ENCODE measurements around the gene TRIM69.
"Not testable (repeated sequence)": the region's sequence is repeated elsewhere in the genome, so short reads cannot be mapped to it uniquely, and the experiment has no call there.

TRIM69 gene

DNA sequence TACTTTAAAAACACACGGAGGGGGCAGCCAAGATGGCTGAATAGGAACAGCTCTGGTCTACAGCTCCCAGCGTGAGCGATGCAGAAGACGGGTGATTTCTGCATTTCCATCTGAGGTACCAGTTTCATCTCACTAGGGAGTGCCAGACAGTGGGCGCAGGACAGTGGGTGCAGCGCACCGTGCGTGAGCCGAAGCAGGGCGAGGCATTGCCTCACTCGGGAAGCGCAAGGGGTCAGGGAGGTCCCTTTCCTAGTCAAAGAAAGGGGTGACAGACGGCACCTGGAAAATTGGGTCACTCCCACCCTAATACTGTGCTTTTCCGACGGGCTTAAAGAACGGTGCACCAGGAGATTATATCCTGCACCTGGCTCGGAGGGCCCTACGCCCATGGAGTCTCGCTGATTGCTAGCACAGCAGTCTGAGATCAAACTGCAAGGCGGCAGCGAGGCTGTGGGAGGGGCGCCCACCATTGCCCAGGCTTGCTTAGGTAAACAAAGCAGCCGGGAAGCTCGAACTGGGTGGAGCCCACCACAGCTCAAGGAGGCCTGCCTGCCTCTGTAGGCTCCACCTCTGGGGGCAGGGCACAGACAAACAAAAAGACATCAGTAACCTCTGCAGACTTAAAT is 3.0 kb downstream of the TRIM69 start:
- DNase-seq = not testable (repeated sequence)

DNA sequence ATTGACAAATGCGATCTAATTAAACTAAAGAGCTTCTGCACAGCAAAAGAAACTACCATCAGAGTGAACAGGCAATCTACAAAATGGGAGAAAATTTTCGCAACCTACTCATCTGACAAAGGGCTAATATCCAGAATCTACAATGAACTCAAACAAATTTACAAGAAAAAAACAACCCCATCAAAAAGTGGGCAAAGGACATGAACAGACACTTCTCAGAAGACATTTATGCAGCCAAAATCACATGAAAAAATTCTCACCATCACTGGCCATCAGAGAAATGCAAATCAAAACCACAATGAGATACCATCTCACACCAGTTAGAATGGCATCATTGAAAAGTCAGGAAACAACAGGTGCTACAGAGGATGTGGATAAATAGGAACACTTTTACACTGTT is 7.1 kb downstream of the TRIM69 start:
- not testable (repeated sequence) for DNase-seq

DNA sequence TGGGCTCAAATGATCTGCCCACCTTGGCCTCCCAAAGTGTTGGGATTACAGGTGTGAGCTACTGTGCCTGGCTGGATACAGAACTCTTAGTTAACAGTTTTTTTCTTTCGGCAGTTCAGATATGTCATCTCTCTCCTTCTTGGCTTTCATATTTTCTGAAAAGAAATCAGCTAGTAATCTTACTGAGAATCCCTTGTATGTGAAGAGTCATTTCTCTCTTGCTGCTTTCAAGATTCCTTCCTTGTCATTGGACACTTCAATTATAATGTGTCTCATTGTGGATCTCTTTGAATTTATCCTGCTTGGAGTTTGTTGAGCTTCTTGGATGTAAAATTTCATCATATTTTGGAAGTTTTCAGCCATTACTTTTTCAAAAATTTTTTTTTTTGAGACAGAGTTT is 17.0 kb downstream of the TRIM69 start:
- no peak for DNase-seq

DNA sequence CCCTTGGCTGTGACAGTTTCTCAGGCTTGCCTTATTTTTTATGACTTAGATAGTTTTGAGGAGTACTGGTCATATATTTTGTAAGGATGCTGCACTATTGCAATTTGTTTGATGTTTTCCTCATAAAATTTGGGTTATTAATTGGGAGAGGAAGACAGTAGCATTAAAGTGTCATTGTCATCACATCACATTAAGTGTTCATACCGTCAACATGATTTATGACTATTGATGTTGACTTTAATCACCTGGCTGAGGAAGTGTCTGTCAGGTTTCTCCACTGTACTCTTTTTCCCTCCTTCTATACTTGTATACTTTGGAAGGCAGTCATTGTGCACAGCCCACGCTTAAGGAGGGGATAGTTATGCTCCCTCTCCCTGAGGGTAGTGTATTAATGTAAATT is 26.9 kb downstream of the TRIM69 start:
- no peak for DNase-seq

DNA sequence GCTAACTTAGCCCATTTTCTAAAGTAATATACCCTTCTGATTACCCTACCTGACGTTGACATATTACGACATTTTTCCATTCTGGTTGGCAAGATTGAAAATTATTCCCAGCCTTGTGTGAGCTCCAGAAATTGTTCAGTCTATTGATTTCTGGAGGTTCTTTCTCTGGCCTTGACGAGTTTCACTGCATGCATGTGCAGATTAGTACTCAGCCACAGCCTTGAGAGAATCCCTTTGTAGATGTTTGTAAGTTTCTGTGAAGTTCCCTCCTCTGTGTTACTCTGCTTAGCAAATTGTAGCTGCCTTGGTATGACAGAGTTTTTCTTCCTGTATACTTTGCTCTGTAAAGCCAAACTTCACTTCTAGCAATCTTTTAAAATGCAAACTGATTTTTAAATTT is 27.5 kb downstream of the TRIM69 start:
- DNase-seq = no peak

DNA sequence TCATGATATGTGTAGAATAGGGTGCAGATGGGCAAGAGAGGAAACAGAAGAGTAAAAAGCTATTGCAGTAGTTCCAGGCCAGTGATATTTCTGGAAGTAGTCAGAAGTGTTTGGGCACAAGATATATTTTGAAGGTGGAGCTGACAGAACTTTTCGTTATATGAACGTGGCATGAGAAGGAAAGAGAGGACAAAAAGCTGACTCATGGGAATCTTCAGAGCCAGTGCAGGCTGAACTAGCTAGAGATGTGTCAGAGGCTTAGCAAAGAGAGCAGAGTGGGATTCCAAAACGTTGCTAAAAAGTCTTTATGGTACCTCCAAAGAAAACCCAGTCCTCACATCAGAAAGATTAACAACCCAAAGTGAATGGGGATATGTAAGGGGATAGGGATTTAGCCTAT is 28.7 kb downstream of the TRIM69 start:
- no peak for DNase-seq

DNA sequence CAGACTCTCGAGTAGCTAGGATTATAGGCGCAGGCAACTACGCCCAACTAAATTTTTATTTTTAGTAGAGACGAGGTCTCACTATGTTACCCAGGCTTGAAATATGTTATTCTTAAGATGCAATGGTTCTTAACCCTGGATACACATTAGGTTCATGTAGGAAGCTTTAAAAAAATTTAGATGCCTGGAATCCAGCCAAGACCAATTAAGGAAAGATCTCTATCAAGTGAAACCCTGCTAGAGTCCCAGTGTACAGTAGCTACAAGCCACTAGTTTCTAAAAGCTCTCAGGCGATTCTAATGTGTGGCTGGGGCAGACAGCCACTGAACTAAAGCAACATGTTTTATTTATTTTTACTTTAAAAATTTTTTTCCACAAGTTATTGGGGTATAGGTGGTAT is 33.2 kb downstream of the TRIM69 start:
- no peak for DNase-seq

DNA sequence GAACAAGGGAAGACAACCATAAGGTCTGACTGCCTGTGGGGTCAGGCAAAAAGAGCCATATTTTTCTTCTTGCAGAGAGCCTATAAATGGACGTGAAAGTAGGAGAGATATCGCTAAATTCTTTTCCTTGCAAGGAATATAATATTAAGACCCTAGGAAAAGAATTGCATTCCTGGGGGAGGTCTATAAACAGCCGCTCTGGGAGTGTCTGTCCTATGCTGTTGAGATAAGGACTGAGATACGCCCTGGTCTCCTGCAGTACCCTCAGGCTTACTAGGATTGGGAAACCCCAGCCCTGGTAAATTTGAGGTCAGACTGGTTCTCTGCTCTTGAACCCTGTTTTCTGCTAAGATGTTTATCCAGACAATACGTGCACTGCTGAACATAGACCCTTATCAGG is 34.4 kb downstream of the TRIM69 start:
- DNase-seq = not testable (repeated sequence)

DNA sequence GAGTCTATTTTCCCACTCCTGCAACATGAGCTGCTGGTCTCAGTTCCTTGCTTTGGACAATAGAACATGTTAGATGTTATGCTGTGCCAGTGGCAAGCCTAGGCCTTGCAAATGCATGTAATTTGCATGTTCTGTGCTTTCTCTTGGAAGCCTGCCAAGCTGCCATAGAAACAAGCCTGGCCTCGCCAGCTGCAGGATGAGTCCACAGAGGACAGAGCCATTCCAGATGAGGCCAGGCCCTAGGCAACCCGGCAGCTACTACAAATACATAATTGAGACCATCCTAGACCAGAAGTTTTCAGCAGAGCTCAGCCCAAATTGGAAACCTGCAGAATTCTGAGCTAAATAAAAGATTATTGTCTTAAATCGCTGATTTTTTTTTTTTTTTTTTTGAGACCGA is 39.6 kb downstream of the TRIM69 start:
- DNase-seq = peak in 9 of 14 donors; percentile 5 to 59 (median 37)

DNA sequence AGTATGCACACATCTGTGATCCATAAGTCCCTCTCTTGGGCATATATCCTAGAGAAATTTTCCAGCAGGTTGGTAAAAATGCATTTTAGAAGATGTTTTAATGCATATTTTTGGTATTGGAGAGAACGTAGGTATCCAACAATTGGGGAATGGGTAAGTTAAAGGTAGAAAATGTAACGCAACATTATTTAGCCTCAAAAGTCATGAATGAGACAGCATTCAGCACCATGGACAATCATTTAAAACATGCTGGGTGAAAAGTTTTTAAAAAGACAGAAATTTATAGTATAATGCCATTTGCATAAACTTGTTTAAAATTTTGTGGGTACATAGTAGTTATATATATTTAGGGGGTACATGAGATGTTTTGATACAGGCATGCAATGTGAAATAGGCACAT is 43.4 kb downstream of the TRIM69 start:
- DNase-seq = no peak

DNA sequence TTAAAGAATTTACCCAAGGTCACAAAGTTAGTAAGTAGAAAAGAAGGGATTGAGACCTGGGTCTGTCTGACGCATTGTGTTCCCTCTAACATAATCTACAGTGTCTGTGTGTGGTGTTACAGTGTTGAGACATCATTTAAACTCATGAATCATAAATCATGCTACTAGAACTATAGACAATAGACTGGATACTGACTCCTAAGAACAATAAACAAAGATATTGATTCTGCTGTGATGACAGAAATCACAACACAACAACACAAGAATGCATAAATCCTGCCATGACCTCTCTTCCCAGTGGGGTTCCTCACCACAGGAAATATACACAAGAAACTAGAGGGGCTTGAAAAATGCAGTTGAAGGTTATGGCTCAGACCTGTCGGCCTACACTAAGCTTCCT is 44.3 kb downstream of the TRIM69 start:
- no peak for DNase-seq

DNA sequence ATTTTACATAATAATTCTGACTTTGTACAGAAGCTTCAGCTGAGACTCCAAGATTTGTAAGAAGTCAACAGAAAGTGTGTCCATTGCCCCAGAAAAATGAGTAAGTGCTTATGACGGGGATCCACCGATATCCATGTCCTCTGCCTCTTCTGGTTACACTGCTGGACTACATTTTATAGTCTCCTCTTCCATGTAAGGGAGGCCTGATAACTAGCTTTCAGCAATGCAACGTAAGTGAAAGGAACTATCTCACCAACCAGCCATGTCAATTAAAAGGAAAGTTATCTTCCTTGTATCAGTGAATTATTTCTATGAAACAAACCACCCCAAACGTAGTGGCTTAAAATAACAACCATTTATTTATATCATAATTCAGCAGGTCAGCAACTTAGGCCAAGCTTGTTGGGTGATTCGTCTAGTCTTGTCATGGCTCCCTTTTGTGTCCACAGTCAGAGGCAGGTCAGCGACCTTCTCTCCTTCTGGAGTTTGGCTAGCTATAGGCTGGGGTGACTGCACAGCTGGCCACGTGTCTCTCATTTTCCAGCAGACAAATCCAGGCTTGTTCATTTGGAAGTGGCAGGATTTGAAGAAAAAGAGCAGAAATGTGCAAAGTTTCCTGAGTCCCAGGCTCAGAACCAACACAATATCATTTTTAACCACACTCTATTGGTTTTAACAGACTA is 44.9 kb downstream of the TRIM69 start:
- DNase-seq = no peak

DNA sequence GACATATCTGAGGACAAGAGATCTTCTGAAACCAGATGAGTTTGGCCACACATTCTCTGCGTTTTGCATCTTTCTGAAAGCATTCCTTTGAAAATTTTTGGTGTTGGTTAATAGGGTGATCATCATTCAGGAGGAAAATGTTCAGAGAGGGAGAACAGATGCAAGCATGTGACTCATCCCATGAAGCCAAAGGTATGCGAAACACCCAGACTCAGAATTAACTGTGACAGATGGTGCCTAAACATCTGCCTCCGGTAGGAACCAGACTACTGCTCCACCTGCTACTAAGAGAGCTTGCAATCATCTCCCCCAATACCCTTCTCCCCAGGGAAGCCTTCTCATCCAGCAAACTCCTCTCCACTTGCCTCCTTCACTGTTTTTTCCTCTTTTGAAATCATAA is 46.2 kb downstream of the TRIM69 start:
- no peak for DNase-seq

DNA sequence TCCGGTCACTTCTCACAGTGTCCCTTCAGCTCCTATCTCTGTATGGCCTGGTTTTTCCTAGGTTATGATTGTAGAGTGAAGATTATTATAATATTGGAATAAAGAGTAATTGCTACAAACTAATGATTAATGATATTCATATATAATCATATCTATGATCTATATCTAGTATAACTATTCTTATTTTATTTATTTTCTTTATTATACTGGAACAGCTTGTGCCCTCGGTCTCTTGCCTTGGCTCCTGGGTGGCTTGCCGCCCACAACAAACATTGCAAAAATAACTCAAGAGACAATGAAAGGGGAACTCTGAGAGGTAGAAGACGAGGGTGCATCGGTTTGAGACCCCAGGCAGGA is 48.6 kb downstream of the TRIM69 start:
- DNase-seq = not testable (repeated sequence)

DNA sequence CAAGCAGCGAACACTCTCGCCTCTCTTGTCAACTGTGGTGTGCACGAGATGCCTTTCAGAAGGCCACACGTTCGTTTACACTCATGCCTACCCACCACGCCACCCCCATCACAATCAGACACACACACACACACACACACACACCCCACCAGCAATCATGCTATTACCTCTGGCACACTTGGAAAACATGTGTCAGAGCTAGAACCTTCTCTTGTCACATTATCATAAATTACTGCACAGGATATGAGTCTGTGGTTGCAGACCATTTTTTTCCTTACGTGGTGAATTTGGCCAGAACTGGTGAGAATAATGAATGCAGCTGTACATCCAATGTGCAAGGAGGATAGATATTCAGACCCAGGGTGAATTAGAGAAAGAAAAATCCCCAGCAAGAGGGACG is 52.4 kb downstream of the TRIM69 start:
- DNase-seq = no peak

DNA sequence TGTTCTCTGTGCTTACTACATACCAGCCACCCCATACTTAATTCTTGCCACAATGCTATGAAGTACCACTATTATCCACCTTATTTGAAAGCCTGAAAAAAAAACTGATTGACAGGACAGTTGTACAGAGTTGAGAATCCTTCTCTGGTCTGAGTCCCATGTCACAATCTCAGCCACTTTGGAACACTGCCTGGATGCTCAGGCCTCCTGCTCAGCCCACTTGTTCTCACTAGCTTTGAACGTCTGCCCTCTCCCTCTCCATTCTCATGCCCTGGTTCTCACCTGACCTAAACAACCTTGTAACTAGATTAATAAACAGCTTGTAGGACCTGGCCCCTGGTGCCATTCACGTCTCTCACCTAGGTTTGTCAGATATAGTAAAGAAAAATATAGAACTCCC is 53.9 kb downstream of the TRIM69 start:
- DNase-seq = no peak

DNA sequence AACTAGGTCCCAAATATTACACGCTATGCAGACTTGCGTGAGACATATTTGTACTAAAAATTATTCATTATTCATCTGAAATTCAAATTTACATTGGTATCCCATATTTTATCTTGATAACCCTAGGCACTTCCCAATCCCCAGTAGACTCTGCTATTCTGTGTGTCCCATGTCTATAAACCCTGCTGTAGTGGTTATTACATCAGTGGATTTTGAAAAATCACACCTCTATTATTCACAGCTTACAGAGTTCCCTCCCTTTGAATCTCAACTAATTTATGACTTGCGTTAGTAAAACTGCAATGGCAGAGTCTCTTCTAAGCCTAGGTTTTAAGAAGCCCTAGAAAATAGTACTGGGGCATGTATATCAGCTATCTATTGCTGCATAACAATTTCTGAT is 54.3 kb downstream of the TRIM69 start:
- DNase-seq = no peak

DNA sequence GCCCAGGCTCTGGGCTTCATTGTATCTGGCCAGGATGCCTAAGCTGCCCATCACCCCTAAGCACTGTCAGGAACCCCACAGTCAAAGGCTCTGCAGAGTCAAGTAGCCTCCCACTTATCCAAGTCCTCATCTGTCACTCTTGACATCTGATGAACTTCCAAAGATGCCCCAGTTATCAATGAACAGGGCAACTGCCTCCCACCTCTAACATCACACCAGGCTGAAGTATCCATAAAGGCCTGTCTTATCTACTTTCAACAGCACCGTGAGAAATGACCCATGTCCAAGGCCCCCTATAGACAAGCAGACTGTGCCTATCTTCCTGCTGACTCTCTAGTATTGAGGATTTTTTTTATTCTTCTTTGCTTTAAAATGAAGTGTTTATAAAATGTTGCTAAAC is 56.4 kb downstream of the TRIM69 start:
- no peak for DNase-seq

DNA sequence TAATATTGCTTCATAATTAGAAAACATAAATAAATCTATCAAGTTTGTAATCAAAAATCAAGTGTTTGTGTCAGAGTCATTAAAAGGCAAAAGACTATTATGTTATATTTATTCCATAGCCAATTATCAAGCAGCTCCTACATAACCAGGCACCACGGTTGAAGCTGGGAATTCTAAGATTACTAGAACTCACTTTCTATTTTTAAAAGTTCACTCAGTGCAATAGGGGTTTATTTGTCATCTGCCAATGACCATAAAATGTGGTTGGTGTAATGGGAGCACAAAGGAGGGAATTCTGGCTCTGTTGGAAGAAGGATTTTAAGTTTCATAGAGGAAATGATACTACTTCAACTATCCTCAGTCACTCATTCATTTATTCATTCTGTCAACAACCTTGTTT is 57.7 kb downstream of the TRIM69 start:
- no peak for DNase-seq

DNA sequence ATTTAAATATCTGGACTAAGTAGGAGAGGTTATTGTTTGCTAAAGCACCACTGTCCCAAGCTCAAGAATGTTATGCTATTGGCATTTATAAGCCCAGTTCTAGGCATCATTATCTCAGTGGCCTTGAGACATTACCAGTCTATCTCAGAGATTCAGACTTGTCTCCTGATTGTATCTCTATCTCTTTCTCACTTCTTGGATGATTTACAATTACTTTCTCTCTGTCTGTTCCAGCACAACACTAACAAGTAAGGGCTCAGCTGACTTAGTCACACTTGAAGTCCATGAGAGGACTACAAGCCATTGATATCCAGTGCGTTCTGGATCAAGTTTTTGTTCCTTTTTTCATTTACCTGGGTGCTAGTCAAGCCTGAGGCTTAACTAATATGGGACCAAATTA is 60.2 kb downstream of the TRIM69 start:
- DNase-seq = no peak

DNA sequence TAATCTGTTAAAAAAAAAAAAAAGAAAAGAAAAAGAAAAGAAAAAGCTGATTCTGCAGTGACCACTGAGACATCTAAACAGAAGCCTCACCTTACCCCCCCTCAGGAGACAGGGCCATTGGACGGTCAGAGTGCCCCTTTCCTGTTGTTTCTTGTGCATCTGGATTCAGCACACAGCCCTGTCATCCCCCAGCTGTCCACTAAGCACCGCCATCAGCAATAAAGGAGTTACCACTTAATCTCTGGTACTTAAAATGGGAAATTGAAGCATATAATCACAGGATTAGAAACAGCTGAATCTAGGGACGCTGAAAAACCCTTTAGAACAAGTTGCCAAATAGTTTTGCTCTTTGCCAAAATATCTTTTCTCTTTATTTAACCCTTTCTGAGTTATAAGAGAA is 62.5 kb downstream of the TRIM69 start:
- no peak for DNase-seq

DNA sequence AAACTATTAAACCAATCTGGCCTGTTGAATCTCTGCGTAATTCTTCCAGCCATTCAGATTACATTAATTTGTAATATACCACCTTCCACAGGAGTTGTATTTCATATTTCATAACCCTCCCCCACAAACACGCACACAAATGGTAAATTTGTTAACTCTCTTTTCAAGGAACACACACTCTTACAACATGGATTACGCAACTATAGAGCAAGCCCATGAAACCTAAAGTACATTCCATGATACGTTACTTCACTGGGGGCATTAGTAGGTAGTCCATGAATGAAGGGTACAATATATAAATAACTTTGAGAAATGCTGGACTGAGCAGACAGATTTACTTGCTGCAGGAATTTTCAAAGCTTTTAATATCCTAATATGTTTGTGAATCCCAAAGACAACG is 65.0 kb downstream of the TRIM69 start:
- no peak for DNase-seq

DNA sequence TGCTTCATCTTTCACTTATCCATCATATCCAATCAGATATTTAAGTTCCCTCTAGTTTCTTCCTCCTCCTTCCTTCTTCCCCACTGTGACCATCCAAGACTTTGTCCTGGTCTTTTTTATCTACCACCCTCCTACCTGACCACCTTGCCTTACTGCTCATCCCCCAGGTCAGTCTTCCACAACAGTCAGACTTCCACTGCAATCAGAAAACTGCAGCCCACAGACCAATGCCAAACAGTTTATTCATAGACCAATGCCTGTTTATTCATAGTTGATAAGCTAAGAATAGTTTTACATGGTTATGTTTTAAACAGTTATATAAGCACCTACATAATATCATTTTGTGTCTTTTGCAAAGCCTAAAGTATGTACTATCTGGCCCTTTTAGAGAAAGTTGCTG is 65.5 kb downstream of the TRIM69 start:
- no peak for DNase-seq

DNA sequence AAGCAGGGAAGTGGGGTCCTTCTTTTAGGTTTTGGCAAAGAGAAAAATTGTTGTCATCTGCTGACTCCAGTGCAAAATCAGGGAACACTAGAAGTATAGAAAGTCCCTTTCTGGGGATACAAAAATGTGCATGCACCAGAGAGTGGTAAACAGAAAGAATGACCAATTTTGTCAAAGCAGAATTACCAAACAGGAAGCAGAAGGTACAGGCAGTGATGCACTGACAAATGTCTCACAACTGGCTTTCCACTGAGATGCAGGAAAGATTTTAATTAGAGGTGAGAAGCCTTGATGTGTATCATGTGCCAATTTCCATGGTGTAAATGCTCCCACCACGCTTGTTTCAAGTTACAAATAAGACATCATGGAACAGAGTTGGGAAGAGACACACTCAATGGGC is 66.0 kb downstream of the TRIM69 start:
- DNase-seq = no peak

All from C1 segment of cervical spinal cord (tissue), 14 donors.